Activated naive CD4-positive, alpha-beta T cell treated with Interleukin-2 at 50 U/mL for 16 hours (primary cell): ENCODE measurements around the gene MATR3.

Experiments used
- DNase-seq: peaks from one replicate; pipeline ENCODE4 v3.0.0-alpha.2; 2020

Gene MATR3

GRCh38 chr5:139358064-139358463 is 64.5 kb downstream of the MATR3 start:
- DNase-seq: no peak

GRCh38 chr5:139360384-139360783 is 66.8 kb downstream of the MATR3 start:
- no peak for DNase-seq

GRCh38 chr5:139361835-139362429 is 68.4 kb downstream of the MATR3 start:
- DNase-seq: no peak

- DNase-seq: no peak
Measured at GRCh38 chr5:139363937-139364336, 70.4 kb downstream of the MATR3 start.

GRCh38 chr5:139364466-139364865 is 70.9 kb downstream of the MATR3 start:
- DNase-seq: no peak

GRCh38 chr5:139368613-139369012 is 75.1 kb downstream of the MATR3 start:
- no peak for DNase-seq

- no peak for DNase-seq
Measured at GRCh38 chr5:139369181-139369580, 75.6 kb downstream of the MATR3 start.

- no peak for DNase-seq
Measured at GRCh38 chr5:139371482-139372435, 78.2 kb downstream of the MATR3 start.

GRCh38 chr5:139374909-139375308 is 81.4 kb downstream of the MATR3 start:
- no peak for DNase-seq

GRCh38 chr5:139376364-139376763 is 82.8 kb downstream of the MATR3 start:
- DNase-seq: no peak

- DNase-seq: no peak
Measured at GRCh38 chr5:139377226-139377625, 83.7 kb downstream of the MATR3 start.

GRCh38 chr5:139378101-139378825 is 84.7 kb downstream of the MATR3 start:
- DNase-seq: no peak

GRCh38 chr5:139378941-139379361 is 85.4 kb downstream of the MATR3 start:
- no peak for DNase-seq

- DNase-seq: no peak
Measured at GRCh38 chr5:139379626-139380449, 86.3 kb downstream of the MATR3 start.
